ENCODE data around the gene NKAIN1.

- TF ChIP-seq CTCF (IDR thresholded peaks at IDR 0.05; ENCODE audit: borderline replicate concordance, extremely low read depth, low read length, poor library complexity, severe bottlenecking) (no peak), EZH2 (IDR thresholded peaks at IDR 0.05; ENCODE audit: borderline replicate concordance, low read depth, low read length, severe bottlenecking) (no peak)
Observed at GRCh38 chr1:31159323-31159722, 80.4 kb downstream of the NKAIN1 start.
